Adipocyte (in vitro differentiated cells): ENCODE data around the gene DEFB132.
A peak's percentile ranks its signal among the peaks of the same experiment; 100 is the strongest.

Experiments used
- DNase-seq: peaks from one replicate; pipeline ENCODE4 v3.0.0-alpha.2; 2015; ENCODE audit warnings: low read depth
- H3K27me3 ChIP-seq: replicated peaks from 2 replicates; pipeline ENCODE4 v1.7.0; 2013; ENCODE audit warnings: mild to moderate bottlenecking, low read length, moderate library complexity; ENCODE audit not compliant: control insufficient read depth, insufficient read depth
- H3K36me3 ChIP-seq: 2 replicates; pipeline ENCODE4 v1.7.0; 2013; ENCODE audit warnings: low read length, mild to moderate bottlenecking, moderate library complexity; ENCODE audit not compliant: control insufficient read depth, insufficient read depth, severe bottlenecking
- H3K4me1 ChIP-seq: 2 replicates; pipeline ENCODE4 v1.7.0; 2013; ENCODE audit warnings: mild to moderate bottlenecking, low read length, moderate library complexity; ENCODE audit not compliant: control insufficient read depth, insufficient read depth
- H3K4me3 ChIP-seq: 2 replicates; pipeline ENCODE4 v1.7.0; 2013; ENCODE audit warnings: mild to moderate bottlenecking, low read length, moderate library complexity
- H3K9ac ChIP-seq: 2 replicates; pipeline ENCODE4 v1.7.0; 2013; ENCODE audit warnings: mild to moderate bottlenecking, low read length, moderate library complexity
- H3K9me3 ChIP-seq: 2 replicates; pipeline ENCODE4 v1.7.0; 2013; ENCODE audit warnings: mild to moderate bottlenecking, low read length, moderate library complexity; ENCODE audit not compliant: control insufficient read depth

DEFB132 gene

GRCh38 chr20:278607-279571 is 21.4 kb downstream of the DEFB132 start:
- H3K27me3 ChIP-seq, result no peaks in the 10 kb centered on the region
- H3K4me3 ChIP-seq, result peak overlapping the region; percentile 61
- peak overlapping the region; percentile 20 for H3K9ac ChIP-seq
- no peaks in the 10 kb centered on the region for H3K9me3 ChIP-seq
- DNase-seq, result no peak
- H3K4me1 ChIP-seq, result no peaks in the 10 kb centered on the region
- peaks cover 3% of the 10 kb centered on the region for H3K36me3 ChIP-seq

- H3K9ac ChIP-seq, result no peak overlapping the region
- no peaks in the 10 kb centered on the region for H3K9me3 ChIP-seq
- no peaks in the 10 kb centered on the region for H3K36me3 ChIP-seq
- DNase-seq, result no peak
- no peaks in the 10 kb centered on the region for H3K27me3 ChIP-seq
- H3K4me3 ChIP-seq, result no peak overlapping the region
- no peaks in the 10 kb centered on the region for H3K4me1 ChIP-seq
Measured at GRCh38 chr20:284172-284571, 26.6 kb downstream of the DEFB132 start.

GRCh38 chr20:286508-286907 is 29.0 kb downstream of the DEFB132 start:
- H3K4me1 ChIP-seq, result peaks cover 13% of the 10 kb centered on the region
- H3K9ac ChIP-seq, result no peak overlapping the region
- H3K9me3 ChIP-seq, result no peaks in the 10 kb centered on the region
- DNase-seq, result no peak
- no peaks in the 10 kb centered on the region for H3K27me3 ChIP-seq
- H3K4me3 ChIP-seq, result no peak overlapping the region
- H3K36me3 ChIP-seq, result no peaks in the 10 kb centered on the region

- no peaks in the 10 kb centered on the region for H3K9me3 ChIP-seq
- H3K36me3 ChIP-seq, result no peaks in the 10 kb centered on the region
- DNase-seq, result no peak
- no peak overlapping the region for H3K9ac ChIP-seq
- H3K27me3 ChIP-seq, result no peaks in the 10 kb centered on the region
- H3K4me3 ChIP-seq, result peak overlapping the region; percentile 97
- peaks cover 20% of the 10 kb centered on the region for H3K4me1 ChIP-seq
Measured at GRCh38 chr20:288956-289692, 31.6 kb downstream of the DEFB132 start.

GRCh38 chr20:289693-290083 is 32.2 kb downstream of the DEFB132 start:
- no peaks in the 10 kb centered on the region for H3K27me3 ChIP-seq
- no peaks in the 10 kb centered on the region for H3K36me3 ChIP-seq
- peaks cover 20% of the 10 kb centered on the region for H3K4me1 ChIP-seq
- no peak for DNase-seq
- peak overlapping the region; percentile 97 for H3K4me3 ChIP-seq
- peak overlapping the region; percentile 94 for H3K9ac ChIP-seq
- H3K9me3 ChIP-seq, result no peaks in the 10 kb centered on the region

GRCh38 chr20:290084-290831 is 32.7 kb downstream of the DEFB132 start, which contains the start of gene C20orf96:
TSS of gene C20orf96 (minus strand) at chr20:290750. CDS start at chr20:290610, 140 bp downstream.
- Histone ChIP-seq H3K9ac (peak within 1 kb of the TSS; percentile 94), H3K36me3 (no peaks in the 10 kb centered on the region), H3K4me3 (peak within 1 kb of the TSS; percentile 97), H3K4me1 (peaks cover 20% of the 10 kb centered on the region), H3K9me3 (no peaks in the 10 kb centered on the region), H3K27me3 (no peaks in the 10 kb centered on the region)
- DNase-seq, result peak; percentile 97

- Histone ChIP-seq H3K4me3 (no peak overlapping the region), H3K36me3 (no peaks in the 10 kb centered on the region), H3K9ac (no peak overlapping the region), H3K4me1 (peaks cover 34% of the 10 kb centered on the region), H3K9me3 (no peaks in the 10 kb centered on the region), H3K27me3 (no peaks in the 10 kb centered on the region)
- no peak for DNase-seq
Measured at GRCh38 chr20:294602-295001, 37.1 kb downstream of the DEFB132 start.

GRCh38 chr20:295804-296203 is 38.3 kb downstream of the DEFB132 start:
- DNase-seq, result no peak
- no peaks in the 10 kb centered on the region for H3K27me3 ChIP-seq
- H3K9ac ChIP-seq, result no peak overlapping the region
- no peaks in the 10 kb centered on the region for H3K36me3 ChIP-seq
- no peak overlapping the region for H3K4me3 ChIP-seq
- no peaks in the 10 kb centered on the region for H3K9me3 ChIP-seq
- peaks cover 37% of the 10 kb centered on the region for H3K4me1 ChIP-seq

GRCh38 chr20:297098-297924 is 39.8 kb downstream of the DEFB132 start, which contains the start of gene ZCCHC3:
TSS of gene ZCCHC3 (plus strand) at chr20:297570. CDS start at chr20:297587, 17 bp downstream.
- Histone ChIP-seq H3K27me3 (no peaks in the 10 kb centered on the region), H3K9ac (peak within 1 kb of the TSS; percentile 98), H3K4me3 (peak within 1 kb of the TSS; percentile 97), H3K9me3 (no peaks in the 10 kb centered on the region), H3K4me1 (peaks cover 34% of the 10 kb centered on the region), H3K36me3 (no peaks in the 10 kb centered on the region)
- DNase-seq, result peak; percentile 99
